IMR-90 (cell line): ENCODE data around the gene GNB5. TPM values are rescaled to one million over a fixed set of nuclear protein-coding genes. Genes with fewer than 3 reads are reported as not detected.

Experiments
- ATAC-seq: fragments of 200-7000 bp; cut with Tn5 transposase; 2 replicates; pipeline ENCODE4 v1.9.1; 2020; ENCODE audit warnings: low read depth, mild to moderate bottlenecking, moderate library complexity
- BruUV-seq: library from RNA; stranded (reverse); fragments of 400-500 nt; replicated peaks from 2 replicates; lab custom pipeline; 2021; lab: Mats Ljungman, UMichigan
- CTCF ChIA-PET: fragments of 300-600 bp; formaldehyde crosslinking; extraction: SDS; loops from one replicate; lab custom pipeline; 2021; ENCODE audit warnings: antibody characterized with exemption; lab: Yijun Ruan, JAX
- POLR2A ChIA-PET: fragments of 300-600 bp; sonication (Branson Sonifier 250); formaldehyde crosslinking; loops from one replicate; lab custom pipeline; 2022; ENCODE audit warnings: antibody characterized with exemption; ENCODE audit not compliant: unreplicated experiment; lab: Charles Lee
- DNase-seq: peaks from one replicate; pipeline ENCODE4 v3.0.0; 2013
- H2AFZ ChIP-seq: replicated peaks from 2 replicates; pipeline ENCODE3; 2013; ENCODE audit warnings: low read length, mild to moderate bottlenecking; ENCODE audit not compliant: poor library complexity
- H2AK5ac ChIP-seq: 2 replicates; pipeline ENCODE4 v1.6.1; 2013; ENCODE audit warnings: low read depth, low read length, inconsistent platforms
- H2AK9ac ChIP-seq: replicated peaks from 2 replicates; pipeline ENCODE3; 2013; ENCODE audit warnings: mild to moderate bottlenecking, low read depth, low read length, moderate library complexity; ENCODE audit not compliant: poor library complexity
- H2BK120ac ChIP-seq: 2 replicates; pipeline ENCODE4 v1.6.1; 2013; ENCODE audit warnings: low read depth, low read length, inconsistent platforms
- H2BK15ac ChIP-seq: 3 replicates; pipeline ENCODE4 v1.6.1; 2013; ENCODE audit warnings: low read depth, low read length, inconsistent platforms
- H2BK20ac ChIP-seq: 2 replicates; pipeline ENCODE4 v1.6.1; 2013; ENCODE audit warnings: low read depth, mild to moderate bottlenecking, inconsistent platforms, low read length, moderate library complexity
- H2BK5ac ChIP-seq: 2 replicates; pipeline ENCODE4 v1.6.1; 2013; ENCODE audit warnings: mild to moderate bottlenecking, low read depth, low read length, inconsistent platforms; ENCODE audit not compliant: poor library complexity, severe bottlenecking
- H3K14ac ChIP-seq: replicated peaks from 2 replicates; pipeline ENCODE4 v1.6.1; 2013; ENCODE audit warnings: low read depth, low read length, inconsistent platforms
- H3K18ac ChIP-seq: 2 replicates; pipeline ENCODE4 v1.6.1; 2013; ENCODE audit warnings: low read depth, low read length, control low read depth
- H3K23ac ChIP-seq: 2 replicates; pipeline ENCODE4 v1.6.1; 2013; ENCODE audit warnings: low read depth, low read length, inconsistent platforms
- H3K27ac ChIP-seq: 2 replicates; pipeline ENCODE4 v1.5.1; 2013; ENCODE audit warnings: mild to moderate bottlenecking, control low read depth, low read length; ENCODE audit not compliant: insufficient read depth
- H3K27me3 ChIP-seq: 2 replicates; pipeline ENCODE4 v1.6.1; 2013; ENCODE audit warnings: low read length; ENCODE audit not compliant: control insufficient read depth, insufficient read depth
- H3K36me3 ChIP-seq: 2 replicates; pipeline ENCODE4 v1.6.1; 2013; ENCODE audit warnings: low read length, mixed read lengths; ENCODE audit not compliant: control insufficient read depth, insufficient read depth
- H3K4ac ChIP-seq: 2 replicates; pipeline ENCODE4 v1.6.1; 2013; ENCODE audit warnings: low read depth, low read length, inconsistent platforms
- H3K4me1 ChIP-seq: 2 replicates; pipeline ENCODE4 v1.6.1; 2013; ENCODE audit warnings: low read length, mixed read lengths; ENCODE audit not compliant: control insufficient read depth, insufficient read depth
- H3K4me2 ChIP-seq: 2 replicates; pipeline ENCODE4 v1.6.1; 2013; ENCODE audit warnings: low read depth, mild to moderate bottlenecking, control low read depth, low read length, moderate library complexity
- H3K4me3 ChIP-seq: 2 replicates; pipeline ENCODE4 v1.5.1; 2013; ENCODE audit warnings: low read depth, mild to moderate bottlenecking, control low read depth, low read length, moderate library complexity; ENCODE audit not compliant: insufficient read depth
- H3K56ac ChIP-seq: 2 replicates; pipeline ENCODE4 v1.6.1; 2013; ENCODE audit warnings: low read length, inconsistent platforms; ENCODE audit not compliant: insufficient read depth; ENCODE audit errors: extremely low read depth
- H3K79me1 ChIP-seq, 2 experiments: 2 replicates each; pipeline ENCODE4 v1.6.1; 2013; ENCODE audit warnings: low read length in 2 of 2, inconsistent platforms in 1 of 2, low read depth in 1 of 2
- H3K9ac ChIP-seq: 2 replicates; pipeline ENCODE4 v1.6.1; 2013; ENCODE audit warnings: low read depth, low read length, control low read depth
- H3K9me1 ChIP-seq: 2 replicates; pipeline ENCODE4 v1.6.1; 2013; ENCODE audit warnings: low read length, inconsistent platforms; ENCODE audit not compliant: insufficient read depth
- H3K9me3 ChIP-seq: 2 replicates; pipeline ENCODE4 v1.6.1; 2013; ENCODE audit warnings: low read length; ENCODE audit not compliant: control insufficient read depth, insufficient read depth
- H4K20me1 ChIP-seq: 2 replicates; pipeline ENCODE4 v1.6.1; 2013; ENCODE audit warnings: low read length, inconsistent platforms; ENCODE audit not compliant: insufficient read depth
- H4K5ac ChIP-seq: 2 replicates; pipeline ENCODE4 v1.6.1; 2013; ENCODE audit warnings: mild to moderate bottlenecking, low read depth, low read length, control low read depth
- H4K8ac ChIP-seq, 2 experiments: 2 replicates each; pipeline ENCODE4 v1.6.1; 2013; ENCODE audit warnings: low read depth in 2 of 2, low read length in 2 of 2, control low read depth in 1 of 2, inconsistent platforms in 1 of 2
- H4K91ac ChIP-seq: 2 replicates; pipeline ENCODE4 v1.6.1; 2013; ENCODE audit warnings: low read depth, low read length, inconsistent platforms; ENCODE audit not compliant: insufficient read depth
- BHLHE40 ChIP-seq: fragments of 150-350 bp; IDR thresholded peaks from 2 replicates; pipeline ENCODE4 v1.6.1; 2016; ENCODE audit warnings: mild to moderate bottlenecking, low read depth, low read length
- CHD1 ChIP-seq: IDR thresholded peaks from 2 replicates; pipeline ENCODE4 v1.6.1; 2012; ENCODE audit warnings: low read depth, low read length, improper control_type of control experiment
- MAFK ChIP-seq: IDR thresholded peaks from 2 replicates; pipeline ENCODE4 v1.6.1; 2012; ENCODE audit warnings: low read depth, low read length, improper control_type of control experiment
- MAZ ChIP-seq: IDR thresholded peaks from 2 replicates; pipeline ENCODE4 v1.6.1; 2012; ENCODE audit warnings: low read depth, mild to moderate bottlenecking, low read length, improper control_type of control experiment, moderate library complexity, borderline replicate concordance
- MXI1 ChIP-seq: IDR thresholded peaks from 2 replicates; pipeline ENCODE4 v1.6.1; 2012; ENCODE audit warnings: low read depth, mild to moderate bottlenecking, low read length, moderate library complexity, borderline replicate concordance
- POLR2A ChIP-seq: IDR thresholded peaks from 2 replicates; pipeline ENCODE4 v1.6.1; 2012; ENCODE audit warnings: mild to moderate bottlenecking, low read depth, low read length
- RAD21 ChIP-seq: IDR thresholded peaks from 2 replicates; pipeline ENCODE4 v1.6.1; 2012; ENCODE audit warnings: low read length, improper control_type of control experiment
- RFX5 ChIP-seq: IDR thresholded peaks from 2 replicates; pipeline ENCODE4 v1.8.0; 2012; ENCODE audit warnings: low read depth, mild to moderate bottlenecking, low read length, moderate library complexity
- dilution Hi-C: fragments of 300-500 bp; cut with HindIII; formaldehyde crosslinking; loops from one replicate; pipeline ENCODE4 v1.14.3; 2018; ENCODE audit warnings: low sequenced_read_pairs; ENCODE audit not compliant: unreplicated experiment
- in situ Hi-C: fragments of 300-500 bp; cut with MboI; formaldehyde crosslinking; loops from 3 replicates; pipeline ENCODE4 v1.14.3; 2019; ENCODE audit warnings: low sequenced_read_pairs, inconsistent platforms, mixed read lengths
- intact Hi-C: fragments of 100-400 bp; cut with micrococcal nuclease; formaldehyde crosslinking; loops from 2 replicates; pipeline ENCODE4 v1.10.0; 2022
- polyA plus RNA-seq, 3 experiments: library from polyadenylated mRNA; depleted of rRNA; stranded (reverse); fragments of >200 nt; gene quantifications; 2 replicates each; pipeline ENCODE4 v1.2.3, GENCODE V29; 2012; ENCODE audit warnings: low replicate concordance in 1 of 3
- total RNA-seq: library from RNA; depleted of rRNA; stranded (reverse); fragments of >200 nt; gene quantifications from 2 replicates; pipeline ENCODE4 v1.2.3, GENCODE V29; 2012
- TF ChIP-seq, protein P1 (sequence below): fragments of 150-350 bp; IDR thresholded peaks from 2 replicates; pipeline ENCODE4 v1.6.1; 2017; ENCODE audit warnings: mild to moderate bottlenecking, antibody characterized with exemption, low read length, low read depth

Gene GNB5
- total and polyA plus RNA-seq, 2 of the 4 experiments (the other 2 are of a cell fraction), result 27.7 to 33.2 TPM

DNA sequence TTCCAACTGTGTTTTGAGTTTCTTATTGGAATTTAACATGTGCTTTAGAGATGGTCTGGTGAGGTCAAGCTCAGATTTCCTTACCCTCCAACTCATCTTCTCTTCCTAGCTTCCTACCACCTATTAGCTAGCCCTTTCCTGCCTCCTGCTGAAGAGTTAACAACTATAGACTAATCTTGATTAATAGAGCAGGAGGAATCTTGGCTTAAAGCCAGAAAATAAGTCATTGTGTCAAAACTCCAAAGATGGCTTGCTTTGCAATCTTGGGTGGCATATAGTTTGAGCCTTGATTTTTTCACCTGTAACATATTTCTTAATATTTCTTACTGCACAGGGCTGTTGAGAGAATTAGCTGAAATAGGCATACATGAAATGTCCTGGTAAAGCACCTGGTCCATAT lies 105.9 kb downstream of the GNB5 start:
- Histone ChIP-seq H3K14ac (no peak overlapping the region), H2BK20ac (no peak overlapping the region), H3K23ac (no peak overlapping the region), H3K27me3 (no peaks in the 10 kb centered on the region), H2BK120ac (no peak overlapping the region), H3K18ac (no peak overlapping the region), H3K4me2 (no peak overlapping the region), H3K4ac (no peak overlapping the region), H4K91ac (no peak overlapping the region), H2BK5ac (no peak overlapping the region), H4K20me1 (no peaks in the 10 kb centered on the region), H4K8ac (no peak overlapping the region), H3K27ac (no peak overlapping the region), H2AK9ac (no peak overlapping the region), H3K36me3 (no peaks in the 10 kb centered on the region), H4K5ac (no peak overlapping the region), H3K9me1 (no peaks in the 10 kb centered on the region), H3K56ac (no peak overlapping the region), H3K9ac (no peak overlapping the region), H3K9me3 (peaks cover 6% of the 10 kb centered on the region), H3K4me3 (no peak overlapping the region), H2AK5ac (no peak overlapping the region), H2BK15ac (no peak overlapping the region), H3K79me1 (no peaks in the 10 kb centered on the region), H3K4me1 (peaks cover 2% of the 10 kb centered on the region; the same call in 1 of the 2 replicates), H2AFZ (no peak overlapping the region)
- dilution Hi-C loops, result no loop called here
- ATAC-seq, result no peak
- ChIA-PET CTCF (no interaction called here), POLR2A (no interaction called here)
- TF ChIP-seq MXI1 (no peak), RFX5 (no peak), CHD1 (no peak), BHLHE40 (no peak), POLR2A (no peak), MAZ (no peak), MAFK (no peak), RAD21 (no peak)
- TF ChIP-seq, protein P1, sequence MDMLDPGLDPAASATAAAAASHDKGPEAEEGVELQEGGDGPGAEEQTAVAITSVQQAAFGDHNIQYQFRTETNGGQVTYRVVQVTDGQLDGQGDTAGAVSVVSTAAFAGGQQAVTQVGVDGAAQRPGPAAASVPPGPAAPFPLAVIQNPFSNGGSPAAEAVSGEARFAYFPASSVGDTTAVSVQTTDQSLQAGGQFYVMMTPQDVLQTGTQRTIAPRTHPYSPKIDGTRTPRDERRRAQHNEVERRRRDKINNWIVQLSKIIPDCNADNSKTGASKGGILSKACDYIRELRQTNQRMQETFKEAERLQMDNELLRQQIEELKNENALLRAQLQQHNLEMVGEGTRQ, result no peak
- in situ Hi-C loops, result no loop called here
- no peak for DNase-seq
- no TSS peak for BruUV-seq
- intact Hi-C loops, result no loop called here
